ENCODE results near the gene UBE2D2. TPM values are rescaled to one million over a fixed set of nuclear protein-coding genes. Genes with fewer than 3 reads are reported as not detected.

Gene UBE2D2
- total and polyA plus RNA-seq, 2 of the 13 experiments (the other 11 are each of a cell fraction or from before 2014, with no cell fraction given), result 79.1 to 109 TPM

DNA sequence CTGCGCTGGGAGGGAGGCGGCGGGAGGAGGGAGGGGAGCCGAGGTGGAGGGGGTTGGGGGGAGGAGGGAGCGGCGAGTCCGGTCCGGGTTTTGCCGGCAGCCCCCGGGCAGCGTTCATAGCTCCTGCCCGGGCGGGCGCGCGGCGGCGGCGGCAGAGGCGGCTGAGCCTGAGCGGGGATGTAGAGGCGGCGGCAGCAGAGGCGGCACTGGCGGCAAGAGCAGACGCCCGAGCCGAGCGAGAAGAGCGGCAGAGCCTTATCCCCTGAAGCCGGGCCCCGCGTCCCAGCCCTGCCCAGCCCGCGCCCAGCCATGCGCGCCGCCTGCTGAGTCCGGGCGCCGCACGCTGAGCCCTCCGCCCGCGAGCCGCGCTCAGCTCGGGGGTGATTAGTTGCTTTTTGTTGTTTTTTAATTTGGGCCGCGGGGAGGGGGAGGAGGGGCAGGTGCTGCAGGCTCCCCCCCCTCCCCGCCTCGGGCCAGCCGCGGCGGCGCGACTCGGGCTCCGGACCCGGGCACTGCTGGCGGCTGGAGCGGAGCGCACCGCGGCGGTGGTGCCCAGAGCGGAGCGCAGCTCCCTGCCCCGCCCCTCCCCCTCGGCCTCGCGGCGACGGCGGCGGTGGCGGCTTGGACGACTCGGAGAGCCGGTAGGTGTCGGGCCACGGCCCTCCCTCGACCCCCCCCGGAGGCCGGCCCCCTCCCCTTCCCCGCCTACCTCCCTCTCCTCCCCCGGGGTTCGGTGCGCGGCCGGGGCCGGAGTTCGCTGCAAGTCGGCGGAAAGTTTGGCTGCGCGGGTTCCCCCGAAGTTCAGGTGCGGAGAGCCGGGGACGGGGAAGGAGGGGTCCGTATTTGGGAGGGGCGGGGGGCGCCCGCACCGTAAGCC, 87.3 kb downstream of the UBE2D2 start, which contains the start of gene CXXC5 (continued):
- TF ChIP-seq LBX2 (CRISPR knock-in tag; IDR thresholded peaks at IDR 0.05; ENCODE audit: borderline replicate concordance), result no peak
- TF ChIP-seq, protein P1, sequence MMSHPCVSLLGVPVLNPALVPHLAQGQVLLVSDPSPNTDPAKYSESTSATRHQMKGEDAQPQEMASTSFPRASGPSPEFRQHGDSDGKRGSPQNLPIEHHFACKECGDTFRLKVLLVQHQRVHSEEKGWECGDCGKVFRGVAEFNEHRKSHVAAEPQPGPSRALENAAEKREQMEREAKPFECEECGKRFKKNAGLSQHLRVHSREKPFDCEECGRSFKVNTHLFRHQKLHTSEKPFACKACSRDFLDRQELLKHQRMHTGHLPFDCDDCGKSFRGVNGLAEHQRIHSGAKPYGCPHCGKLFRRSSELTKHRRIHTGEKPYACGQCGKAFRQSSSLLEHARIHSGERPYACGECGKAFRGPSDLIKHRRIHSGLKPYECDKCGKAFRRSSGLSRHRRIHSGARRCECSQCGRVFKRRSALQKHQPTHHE (CRISPR knock-in tag; IDR thresholded peaks at IDR 0.05; ENCODE audit: borderline replicate concordance), result no peak
- TF ChIP-seq ZBTB1 (CRISPR knock-in tag; IDR thresholded peaks at IDR 0.05; ENCODE audit: borderline replicate concordance), result no peak
- TF ChIP-seq DNMT1 (CRISPR knock-in tag; IDR thresholded peaks at IDR 0.05), result 0 out of 2 replicates have a peak, but pooled peaks have one; percentile 66
- TF ChIP-seq IRX3 (CRISPR knock-in tag; IDR thresholded peaks at IDR 0.05; ENCODE audit: borderline replicate concordance, low read depth), result no peak
- TF ChIP-seq, protein P2, sequence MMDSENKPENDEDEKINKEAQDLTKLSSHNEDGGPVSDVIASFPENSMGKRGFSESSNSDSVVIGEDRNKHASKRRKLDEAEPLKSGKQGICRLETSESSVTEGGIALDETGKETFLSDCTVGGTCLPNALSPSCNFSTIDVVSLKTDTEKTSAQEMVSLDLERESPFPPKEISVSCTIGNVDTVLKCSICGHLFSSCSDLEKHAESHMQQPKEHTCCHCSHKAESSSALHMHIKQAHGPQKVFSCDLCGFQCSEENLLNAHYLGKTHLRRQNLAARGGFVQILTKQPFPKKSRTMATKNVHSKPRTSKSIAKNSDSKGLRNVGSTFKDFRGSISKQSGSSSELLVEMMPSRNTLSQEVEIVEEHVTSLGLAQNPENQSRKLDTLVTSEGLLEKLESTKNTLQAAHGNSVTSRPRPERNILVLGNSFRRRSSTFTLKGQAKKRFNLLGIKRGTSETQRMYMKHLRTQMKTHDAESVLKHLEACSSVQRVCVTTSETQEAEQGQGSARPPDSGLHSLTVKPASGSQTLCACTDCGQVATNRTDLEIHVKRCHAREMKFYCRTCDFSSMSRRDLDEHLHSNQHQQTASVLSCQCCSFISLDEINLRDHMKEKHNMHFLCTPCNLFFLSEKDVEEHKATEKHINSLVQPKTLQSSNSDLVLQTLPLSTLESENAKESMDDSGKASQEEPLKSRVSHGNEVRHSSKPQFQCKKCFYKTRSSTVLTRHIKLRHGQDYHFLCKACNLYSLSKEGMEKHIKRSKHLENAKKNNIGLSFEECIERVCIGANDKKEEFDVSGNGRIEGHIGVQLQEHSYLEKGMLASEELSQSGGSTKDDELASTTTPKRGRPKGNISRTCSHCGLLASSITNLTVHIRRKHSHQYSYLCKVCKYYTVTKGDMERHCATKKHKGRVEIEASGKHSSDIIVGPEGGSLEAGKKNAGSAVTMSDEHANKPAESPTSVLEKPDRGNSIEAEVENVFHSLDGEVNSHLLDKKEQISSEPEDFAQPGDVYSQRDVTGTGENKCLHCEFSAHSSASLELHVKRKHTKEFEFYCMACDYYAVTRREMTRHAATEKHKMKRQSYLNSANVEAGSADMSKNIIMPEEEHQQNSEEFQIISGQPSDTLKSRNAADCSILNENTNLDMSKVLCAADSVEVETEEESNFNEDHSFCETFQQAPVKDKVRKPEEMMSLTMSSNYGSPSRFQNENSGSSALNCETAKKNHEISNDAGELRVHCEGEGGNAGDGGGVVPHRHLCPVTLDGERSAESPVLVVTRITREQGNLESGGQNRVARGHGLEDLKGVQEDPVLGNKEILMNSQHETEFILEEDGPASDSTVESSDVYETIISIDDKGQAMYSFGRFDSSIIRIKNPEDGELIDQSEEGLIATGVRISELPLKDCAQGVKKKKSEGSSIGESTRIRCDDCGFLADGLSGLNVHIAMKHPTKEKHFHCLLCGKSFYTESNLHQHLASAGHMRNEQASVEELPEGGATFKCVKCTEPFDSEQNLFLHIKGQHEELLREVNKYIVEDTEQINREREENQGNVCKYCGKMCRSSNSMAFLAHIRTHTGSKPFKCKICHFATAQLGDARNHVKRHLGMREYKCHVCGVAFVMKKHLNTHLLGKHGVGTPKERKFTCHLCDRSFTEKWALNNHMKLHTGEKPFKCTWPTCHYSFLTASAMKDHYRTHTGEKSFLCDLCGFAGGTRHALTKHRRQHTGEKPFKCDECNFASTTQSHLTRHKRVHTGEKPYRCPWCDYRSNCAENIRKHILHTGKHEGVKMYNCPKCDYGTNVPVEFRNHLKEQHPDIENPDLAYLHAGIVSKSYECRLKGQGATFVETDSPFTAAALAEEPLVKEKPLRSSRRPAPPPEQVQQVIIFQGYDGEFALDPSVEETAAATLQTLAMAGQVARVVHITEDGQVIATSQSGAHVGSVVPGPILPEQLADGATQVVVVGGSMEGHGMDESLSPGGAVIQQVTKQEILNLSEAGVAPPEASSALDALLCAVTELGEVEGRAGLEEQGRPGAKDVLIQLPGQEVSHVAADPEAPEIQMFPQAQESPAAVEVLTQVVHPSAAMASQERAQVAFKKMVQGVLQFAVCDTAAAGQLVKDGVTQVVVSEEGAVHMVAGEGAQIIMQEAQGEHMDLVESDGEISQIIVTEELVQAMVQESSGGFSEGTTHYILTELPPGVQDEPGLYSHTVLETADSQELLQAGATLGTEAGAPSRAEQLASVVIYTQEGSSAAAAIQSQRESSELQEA (CRISPR knock-in tag; IDR thresholded peaks at IDR 0.05; ENCODE audit: not compliant biosample characterization), result no peak
- no peak for TF ChIP-seq ZNF782 (CRISPR knock-in tag; IDR thresholded peaks at IDR 0.05; ENCODE audit: borderline replicate concordance)
- 0 out of 4 replicates have a peak, but pooled peaks of 1 of the 2 experiments have one; percentile 25 for TF ChIP-seq POLR2A (IDR thresholded peaks at IDR 0.05; ENCODE audit: insufficient read depth in 1 of 2, low read depth in 2 of 2, low read length in 2 of 2)
- peak; percentile 68 for TF ChIP-seq RBFOX2 (IDR thresholded peaks at IDR 0.05; ENCODE audit: low read depth, low read length)
- 0 out of 2 replicates have a peak, but pooled peaks have one; percentile 33 for TF ChIP-seq ZSCAN12 (CRISPR knock-in tag; IDR thresholded peaks at IDR 0.05)
- TF ChIP-seq KLF6 (CRISPR knock-in tag; IDR thresholded peaks at IDR 0.05), result 0 out of 2 replicates have a peak, but pooled peaks have one; percentile 32
- TF ChIP-seq ZNF441 (CRISPR knock-in tag; IDR thresholded peaks at IDR 0.05; ENCODE audit: borderline replicate concordance), result peak; percentile 56; the same call in 1 of the 2 replicates
- no peak for TF ChIP-seq ZNF251 (CRISPR knock-in tag; IDR thresholded peaks at IDR 0.05)
- TF ChIP-seq STAG1 (CRISPR knock-in tag; IDR thresholded peaks at IDR 0.05), result no peak; the same call in 1 of the 2 replicates
